T-helper 2 cell treated with Interferon-gamma antibody and Interleukin-4, amounts not matched to agents 5 μg/mL and 100 μg/mL, for 36 hours (primary cell): ENCODE results near the gene ABLIM1.
A peak's percentile ranks its signal among the peaks of the same experiment; 100 is the strongest.

Experiments used
- DNase-seq: peaks from one replicate; pipeline ENCODE4 v3.0.0; 2021; ENCODE audit warnings: low spot score
- H3K27ac Mint-ChIP-seq: one replicate; pipeline ENCODE4 v1.8.0; 2021; ENCODE audit warnings: mild to moderate bottlenecking, mixed read lengths
- H3K27me3 Mint-ChIP-seq: one replicate; pipeline ENCODE4 v1.8.0; 2021; ENCODE audit warnings: low read depth, mixed read lengths
- H3K36me3 Mint-ChIP-seq: one replicate; pipeline ENCODE4 v1.8.0; 2021; ENCODE audit warnings: low read depth, mixed read lengths
- H3K4me1 Mint-ChIP-seq: one replicate; pipeline ENCODE4 v1.8.0; 2021; ENCODE audit warnings: low read depth, mixed read lengths
- H3K4me3 Mint-ChIP-seq: one replicate; pipeline ENCODE4 v1.8.0; 2022; ENCODE audit warnings: mild to moderate bottlenecking, moderate library complexity, mixed read lengths
- H3K9me3 Mint-ChIP-seq: one replicate; pipeline ENCODE4 v1.8.0; 2021; ENCODE audit warnings: mixed read lengths

Gene ABLIM1

GRCh38 chr10:114403541-114404161 is 254.4 kb downstream of the ABLIM1 start:
- H3K27ac Mint-ChIP-seq = no peak overlapping the region
- H3K36me3 Mint-ChIP-seq = no peaks in the 10 kb centered on the region
- H3K9me3 Mint-ChIP-seq = no peaks in the 10 kb centered on the region
- no peak overlapping the region for H3K4me3 Mint-ChIP-seq
- peaks cover 9% of the 10 kb centered on the region for H3K4me1 Mint-ChIP-seq
- no peak for DNase-seq
- H3K27me3 Mint-ChIP-seq = peaks cover 72% of the 10 kb centered on the region

GRCh38 chr10:114402871-114403540 is 255.1 kb downstream of the ABLIM1 start:
- Mint-ChIP-seq H3K4me1 (peaks cover 9% of the 10 kb centered on the region), H3K4me3 (peak overlapping the region; percentile 37), H3K36me3 (no peaks in the 10 kb centered on the region), H3K27ac (no peak overlapping the region), H3K27me3 (peaks cover 75% of the 10 kb centered on the region), H3K9me3 (no peaks in the 10 kb centered on the region)
- DNase-seq = no peak

GRCh38 chr10:114402233-114402632 is 255.8 kb downstream of the ABLIM1 start:
- Mint-ChIP-seq H3K27ac (no peak overlapping the region), H3K4me3 (no peak overlapping the region), H3K36me3 (no peaks in the 10 kb centered on the region), H3K27me3 (peaks cover 71% of the 10 kb centered on the region), H3K9me3 (no peaks in the 10 kb centered on the region), H3K4me1 (peaks cover 12% of the 10 kb centered on the region)
- no peak for DNase-seq

- Mint-ChIP-seq H3K9me3 (no peaks in the 10 kb centered on the region), H3K4me1 (peaks cover 13% of the 10 kb centered on the region), H3K27ac (no peak overlapping the region), H3K36me3 (no peaks in the 10 kb centered on the region), H3K27me3 (peaks cover 76% of the 10 kb centered on the region), H3K4me3 (no peak overlapping the region)
- DNase-seq = no peak
Observed at GRCh38 chr10:114401195-114401791, 256.8 kb downstream of the ABLIM1 start.

GRCh38 chr10:114400091-114400490 is 258.0 kb downstream of the ABLIM1 start:
- Mint-ChIP-seq H3K36me3 (no peaks in the 10 kb centered on the region), H3K4me1 (peaks cover 13% of the 10 kb centered on the region), H3K27ac (no peak overlapping the region), H3K27me3 (peaks cover 77% of the 10 kb centered on the region), H3K9me3 (no peaks in the 10 kb centered on the region), H3K4me3 (no peak overlapping the region)
- DNase-seq = no peak

GRCh38 chr10:114399576-114399975 is 258.5 kb downstream of the ABLIM1 start:
- H3K4me3 Mint-ChIP-seq = no peak overlapping the region
- peaks cover 16% of the 10 kb centered on the region for H3K4me1 Mint-ChIP-seq
- H3K36me3 Mint-ChIP-seq = no peaks in the 10 kb centered on the region
- no peak for DNase-seq
- H3K27ac Mint-ChIP-seq = no peak overlapping the region
- H3K27me3 Mint-ChIP-seq = peaks cover 77% of the 10 kb centered on the region
- no peaks in the 10 kb centered on the region for H3K9me3 Mint-ChIP-seq

GRCh38 chr10:114398587-114399331 is 259.3 kb downstream of the ABLIM1 start:
- H3K9me3 Mint-ChIP-seq = no peaks in the 10 kb centered on the region
- H3K36me3 Mint-ChIP-seq = no peaks in the 10 kb centered on the region
- no peak overlapping the region for H3K4me3 Mint-ChIP-seq
- peaks cover 80% of the 10 kb centered on the region for H3K27me3 Mint-ChIP-seq
- H3K27ac Mint-ChIP-seq = no peak overlapping the region
- no peak for DNase-seq
- peaks cover 18% of the 10 kb centered on the region for H3K4me1 Mint-ChIP-seq

- H3K4me3 Mint-ChIP-seq = no peak overlapping the region
Observed at GRCh38 chr10:114397651-114398145, 260.4 kb downstream of the ABLIM1 start.

GRCh38 chr10:114396464-114396863 is 261.6 kb downstream of the ABLIM1 start:
- Mint-ChIP-seq H3K27ac (no peak overlapping the region), H3K36me3 (no peaks in the 10 kb centered on the region), H3K4me3 (no peak overlapping the region), H3K4me1 (peaks cover 10% of the 10 kb centered on the region), H3K9me3 (no peaks in the 10 kb centered on the region), H3K27me3 (peaks cover 60% of the 10 kb centered on the region)
- DNase-seq = no peak

More at GRCh38 chr10:114397651-114398145, 260.4 kb downstream of the ABLIM1 start:
- DNase-seq = no peak
- Mint-ChIP-seq H3K27me3 (peaks cover 72% of the 10 kb centered on the region), H3K4me1 (peaks cover 12% of the 10 kb centered on the region), H3K9me3 (no peaks in the 10 kb centered on the region), H3K27ac (no peak overlapping the region), H3K36me3 (no peaks in the 10 kb centered on the region)

- no peak for DNase-seq
- Mint-ChIP-seq H3K4me1 (peaks cover 10% of the 10 kb centered on the region), H3K36me3 (no peaks in the 10 kb centered on the region), H3K9me3 (no peaks in the 10 kb centered on the region), H3K27me3 (peaks cover 50% of the 10 kb centered on the region), H3K27ac (no peak overlapping the region), H3K4me3 (no peak overlapping the region)
Observed at GRCh38 chr10:114395366-114396022, 262.6 kb downstream of the ABLIM1 start.

GRCh38 chr10:114394531-114394930 is 263.5 kb downstream of the ABLIM1 start:
- no peak for DNase-seq
- Mint-ChIP-seq H3K27me3 (peaks cover 46% of the 10 kb centered on the region), H3K36me3 (no peaks in the 10 kb centered on the region), H3K4me3 (no peak overlapping the region), H3K4me1 (peaks cover 10% of the 10 kb centered on the region), H3K27ac (no peak overlapping the region), H3K9me3 (peaks cover 6% of the 10 kb centered on the region)

GRCh38 chr10:114393886-114394285 is 264.2 kb downstream of the ABLIM1 start:
- Mint-ChIP-seq H3K27ac (no peak overlapping the region), H3K9me3 (peaks cover 9% of the 10 kb centered on the region), H3K36me3 (no peaks in the 10 kb centered on the region), H3K27me3 (peaks cover 43% of the 10 kb centered on the region), H3K4me3 (no peak overlapping the region), H3K4me1 (peaks cover 12% of the 10 kb centered on the region)
- DNase-seq = no peak

- H3K4me3 Mint-ChIP-seq = no peak overlapping the region
- peaks cover 13% of the 10 kb centered on the region for H3K9me3 Mint-ChIP-seq
- no peaks in the 10 kb centered on the region for H3K36me3 Mint-ChIP-seq
- H3K27me3 Mint-ChIP-seq = peaks cover 39% of the 10 kb centered on the region
- H3K27ac Mint-ChIP-seq = no peak overlapping the region
- peaks cover 14% of the 10 kb centered on the region for H3K4me1 Mint-ChIP-seq
- DNase-seq = no peak
Observed at GRCh38 chr10:114393482-114393881, 264.6 kb downstream of the ABLIM1 start.
